GM20000 (cell line): ENCODE measurements around the gene SMOC2.

ENCODE experiments used
- DNase-seq: peaks from one replicate; pipeline ENCODE4 v3.0.0; 2012; ENCODE audit warnings: low spot score
- TF ChIP-seq, protein P1 (sequence below): IDR thresholded peaks from 2 replicates; pipeline ENCODE4 v1.5.1; 2012; ENCODE audit warnings: mild to moderate bottlenecking, control low read depth; ENCODE audit errors: extremely low read depth, missing control alignments

SMOC2 gene

DNA sequence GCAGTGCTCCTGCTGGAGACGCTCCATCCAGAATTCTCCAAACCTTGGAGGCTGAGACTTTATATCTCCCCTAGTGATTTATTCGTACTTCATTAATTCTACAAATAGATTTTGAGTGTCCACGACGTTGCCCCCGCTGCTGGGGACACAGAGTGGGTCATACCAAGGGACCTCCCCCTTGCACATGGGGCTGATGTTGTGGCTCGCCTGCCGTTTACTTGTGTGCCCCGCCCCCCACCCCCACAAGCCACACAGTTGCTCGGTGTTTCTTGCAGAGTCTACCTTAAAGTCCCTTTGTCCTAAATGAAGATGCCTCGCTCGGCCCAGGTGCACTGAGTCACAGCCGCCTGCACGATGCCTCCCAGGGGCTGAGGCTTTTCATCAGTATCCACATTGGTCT, 20.3 kb upstream of the SMOC2 start:
- DNase-seq: no peak

DNA sequence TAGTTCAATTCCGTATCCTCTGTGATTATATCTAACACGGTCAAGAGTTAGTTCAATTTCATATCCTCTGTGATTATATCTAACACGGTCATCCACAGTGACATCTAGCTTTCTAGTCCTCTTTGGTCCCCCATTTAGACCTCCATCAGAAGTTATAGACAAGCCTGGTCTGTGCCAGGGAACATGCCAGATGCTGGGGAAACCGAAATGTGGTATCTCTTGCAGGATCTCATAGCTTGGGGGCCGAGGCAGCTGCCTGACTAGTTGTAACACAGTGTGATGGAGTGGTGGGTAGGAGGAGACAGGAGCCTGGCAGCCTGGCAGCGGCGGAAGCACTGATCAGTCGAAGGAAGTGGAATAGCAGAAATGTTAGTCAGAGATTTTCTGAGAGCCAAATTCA, 13.8 kb upstream of the SMOC2 start:
- TF ChIP-seq, protein P1, sequence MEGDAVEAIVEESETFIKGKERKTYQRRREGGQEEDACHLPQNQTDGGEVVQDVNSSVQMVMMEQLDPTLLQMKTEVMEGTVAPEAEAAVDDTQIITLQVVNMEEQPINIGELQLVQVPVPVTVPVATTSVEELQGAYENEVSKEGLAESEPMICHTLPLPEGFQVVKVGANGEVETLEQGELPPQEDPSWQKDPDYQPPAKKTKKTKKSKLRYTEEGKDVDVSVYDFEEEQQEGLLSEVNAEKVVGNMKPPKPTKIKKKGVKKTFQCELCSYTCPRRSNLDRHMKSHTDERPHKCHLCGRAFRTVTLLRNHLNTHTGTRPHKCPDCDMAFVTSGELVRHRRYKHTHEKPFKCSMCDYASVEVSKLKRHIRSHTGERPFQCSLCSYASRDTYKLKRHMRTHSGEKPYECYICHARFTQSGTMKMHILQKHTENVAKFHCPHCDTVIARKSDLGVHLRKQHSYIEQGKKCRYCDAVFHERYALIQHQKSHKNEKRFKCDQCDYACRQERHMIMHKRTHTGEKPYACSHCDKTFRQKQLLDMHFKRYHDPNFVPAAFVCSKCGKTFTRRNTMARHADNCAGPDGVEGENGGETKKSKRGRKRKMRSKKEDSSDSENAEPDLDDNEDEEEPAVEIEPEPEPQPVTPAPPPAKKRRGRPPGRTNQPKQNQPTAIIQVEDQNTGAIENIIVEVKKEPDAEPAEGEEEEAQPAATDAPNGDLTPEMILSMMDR: no peak
- DNase-seq: no peak

More for the DNA sequence above, 20.3 kb upstream of the SMOC2 start:
- TF ChIP-seq, protein P1: no peak

DNA sequence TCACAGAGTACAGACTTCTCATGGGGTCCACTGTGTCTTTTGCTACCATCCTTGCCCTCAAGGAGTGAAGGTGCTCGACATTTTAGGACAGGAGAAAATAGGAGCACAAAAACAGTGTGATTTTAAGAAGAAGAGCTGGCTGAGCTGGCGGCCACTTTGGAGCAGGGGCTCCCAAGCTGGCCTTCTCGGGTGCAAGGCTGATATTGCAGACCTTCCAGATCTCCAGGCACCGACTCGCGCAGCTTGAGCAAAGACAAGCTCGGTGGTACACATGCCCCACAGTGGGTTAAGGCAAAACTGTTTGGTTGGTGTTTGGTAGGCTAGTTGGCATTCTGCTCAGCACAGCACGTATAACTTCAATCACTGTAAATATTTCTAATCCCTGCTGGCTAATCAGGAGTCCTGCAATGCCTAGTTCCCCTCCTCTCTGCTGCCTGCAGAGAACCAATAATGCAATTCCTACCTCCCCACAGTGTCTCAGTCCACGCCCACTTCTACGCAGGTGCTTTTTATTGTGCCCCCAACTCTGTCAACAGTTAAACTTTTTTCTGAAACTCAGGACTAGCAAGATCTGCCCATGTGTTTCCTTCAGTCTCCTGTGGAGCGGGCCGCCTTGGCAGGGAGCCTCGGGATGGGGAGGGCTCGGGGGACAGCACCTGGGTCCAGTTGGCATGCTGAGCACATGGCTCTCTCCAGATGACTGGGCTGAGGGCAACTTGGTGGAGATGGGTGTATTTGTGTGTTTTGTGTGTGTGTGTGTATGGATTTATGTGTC, 12.7 kb upstream of the SMOC2 start:
- TF ChIP-seq, protein P1: no peak
- no peak for DNase-seq

DNA sequence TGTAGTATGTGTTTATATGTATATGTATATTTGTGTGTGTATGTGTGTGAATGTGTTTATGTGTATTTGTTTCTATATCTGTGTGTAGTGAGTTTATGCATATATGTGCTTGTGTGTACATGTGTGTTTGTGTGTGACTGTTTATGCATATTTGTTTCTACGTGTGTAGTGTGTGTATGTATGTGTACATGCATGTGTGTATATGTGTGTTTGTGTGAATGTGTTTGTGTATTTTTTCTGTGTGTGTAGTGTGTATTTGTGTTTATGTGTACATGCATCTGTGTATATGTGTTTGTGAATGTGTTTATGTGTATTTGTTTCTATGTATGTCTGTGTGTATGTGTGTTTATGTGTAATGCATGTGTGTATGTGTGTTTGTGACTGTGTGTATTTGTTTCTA, 12.1 kb upstream of the SMOC2 start:
- TF ChIP-seq, protein P1: no peak

DNA sequence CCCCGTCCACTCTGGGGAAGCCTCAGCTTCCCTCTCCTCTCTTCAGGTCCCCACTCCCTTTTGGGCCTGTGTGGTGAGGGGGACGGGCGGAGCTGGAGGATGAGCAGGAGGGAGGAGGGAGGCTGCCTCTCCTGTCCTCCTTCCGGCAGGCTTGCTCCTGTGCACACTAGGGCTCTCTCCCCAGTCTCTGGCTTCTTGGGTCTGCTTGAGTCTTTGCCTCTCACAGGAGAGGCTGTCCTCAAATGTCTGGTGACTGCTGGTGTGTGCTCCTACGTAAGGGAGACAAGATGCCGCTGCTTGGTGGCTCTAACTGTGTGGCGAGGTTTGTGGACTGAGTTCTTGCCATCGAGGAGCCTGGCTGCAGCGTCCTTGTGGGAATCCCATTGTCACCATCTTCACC, 8.8 kb upstream of the SMOC2 start:
- TF ChIP-seq, protein P1: no peak
- no peak for DNase-seq

More for the DNA sequence above, 12.1 kb upstream of the SMOC2 start:
- DNase-seq: no peak

DNA sequence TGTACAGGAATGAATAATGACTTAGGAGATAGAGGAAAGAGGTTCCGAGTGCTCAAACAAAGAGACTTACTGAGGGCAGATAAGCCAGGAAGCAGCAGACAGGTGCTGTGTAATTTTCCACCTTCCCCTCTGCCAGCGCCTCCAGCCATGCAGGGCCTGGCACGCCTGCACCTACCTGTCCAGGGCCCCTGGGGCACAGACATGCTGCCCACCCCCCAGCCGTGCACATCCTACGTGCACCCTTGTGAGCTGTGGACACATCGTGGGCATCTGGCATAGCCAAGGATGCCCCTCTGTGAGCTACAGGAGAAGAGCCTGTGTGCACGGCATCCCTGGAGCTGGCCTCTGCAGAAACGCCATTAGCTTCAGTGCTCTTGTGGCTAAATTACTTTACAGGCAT, 7.1 kb upstream of the SMOC2 start:
- no peak for DNase-seq

DNA sequence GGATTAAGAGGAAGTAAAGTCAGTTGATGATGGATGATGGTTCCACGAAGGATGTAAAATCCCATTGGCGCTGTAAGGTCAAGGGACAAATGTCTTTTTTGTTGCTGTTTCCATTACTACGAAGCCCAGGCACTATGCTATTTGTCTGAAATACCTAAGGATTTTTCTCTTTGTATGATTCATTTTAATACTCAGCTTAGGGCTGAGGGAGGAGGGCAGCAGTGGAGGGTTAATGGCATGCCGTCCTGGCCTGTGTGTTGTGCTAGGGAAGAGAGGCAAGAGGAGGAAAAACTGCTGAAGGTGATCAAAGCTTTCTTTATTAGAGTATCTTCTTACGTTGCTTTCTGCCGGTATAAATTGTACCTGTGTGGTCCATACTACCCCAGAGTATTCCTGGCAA, 6.5 kb upstream of the SMOC2 start:
- TF ChIP-seq, protein P1: no peak
- no peak for DNase-seq

More for the DNA sequence above, 7.1 kb upstream of the SMOC2 start:
- TF ChIP-seq, protein P1: no peak
